Measurements from ENCODE around the gene PDZD8.
"Not testable (repeated sequence)": the region's sequence is repeated elsewhere in the genome, so short reads cannot be mapped to it uniquely, and the experiment has no call there.

Gene PDZD8

DNA sequence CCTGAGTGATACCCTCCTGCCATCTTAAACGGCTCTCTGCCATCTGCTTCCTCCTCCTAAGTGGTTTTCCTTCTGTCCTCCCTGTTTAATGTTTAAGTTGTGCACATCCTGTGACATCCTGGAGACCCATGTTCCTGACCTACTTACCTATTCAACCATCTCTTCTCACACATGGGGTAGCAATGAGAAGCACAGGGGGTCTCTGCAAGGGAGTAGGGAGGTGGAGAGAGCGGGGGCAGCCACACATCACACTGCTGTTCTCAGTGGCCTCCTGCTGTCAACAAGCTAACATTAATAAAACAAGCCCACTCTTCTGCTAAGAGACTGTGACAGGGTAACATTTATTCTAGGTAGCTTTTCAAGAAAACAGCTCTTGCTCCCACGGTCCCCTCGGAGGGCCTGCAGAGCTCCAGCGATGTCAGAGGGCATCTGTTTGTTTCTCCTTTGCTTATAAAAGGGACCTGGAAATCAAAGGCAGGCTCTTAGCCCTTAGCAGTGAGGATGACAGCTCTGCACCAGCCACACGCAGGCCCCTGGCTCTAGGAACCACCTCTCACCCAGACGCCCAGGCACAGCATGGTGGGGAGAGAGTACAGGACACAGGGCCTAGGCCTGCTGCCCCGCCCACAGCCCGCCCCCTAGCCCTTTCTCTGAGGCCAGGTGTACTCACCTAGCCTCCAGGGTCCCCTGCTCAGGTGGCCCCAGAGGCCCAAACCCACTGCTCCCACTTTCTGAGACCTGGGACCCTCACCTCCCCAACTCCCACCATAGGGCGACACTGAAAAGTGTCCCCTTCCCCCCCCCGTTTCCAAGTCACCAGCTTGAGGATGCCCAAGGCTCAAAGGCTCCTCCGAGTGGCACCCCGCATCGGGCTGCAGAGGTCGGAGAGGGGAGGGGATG lies 135.3 kb downstream of the PDZD8 start:
- DNase-seq (ENCODE audit: low spot score in 2 of 2) = no peak
- peaks cover 5% of the 10 kb centered on the region for H3K4me1 Mint-ChIP-seq
- peaks cover 19% of the 10 kb centered on the region for H3K27me3 Mint-ChIP-seq
- no peak for ATAC-seq (ENCODE audit: low read depth)
- no peak overlapping the region for H3K27ac Mint-ChIP-seq
- no peak overlapping the region for H3K4me3 Mint-ChIP-seq
- peaks cover 8% of the 10 kb centered on the region for H3K9me3 Mint-ChIP-seq
- no peaks in the 10 kb centered on the region for H3K36me3 Mint-ChIP-seq

DNA sequence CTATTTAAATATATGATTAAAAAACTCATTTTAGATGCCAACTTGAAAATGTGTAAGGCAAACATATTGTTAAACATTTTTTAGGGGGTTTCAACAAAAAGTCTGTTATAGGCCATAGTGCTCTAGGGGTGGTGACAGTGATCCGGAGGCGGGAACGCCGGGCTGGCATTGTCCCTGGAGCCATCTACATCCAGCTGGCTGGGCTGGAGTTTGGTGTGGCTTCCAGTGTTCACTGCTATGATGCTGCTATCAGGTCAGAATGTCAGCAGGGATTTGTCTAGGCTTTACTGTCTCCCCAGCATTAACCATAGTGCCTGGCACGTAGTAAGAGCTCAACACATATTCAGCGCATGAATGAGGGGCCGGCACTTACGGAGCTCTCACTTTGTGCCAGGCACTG lies 136.2 kb downstream of the PDZD8 start:
- peaks cover 5% of the 10 kb centered on the region for H3K4me1 Mint-ChIP-seq
- peaks cover 15% of the 10 kb centered on the region for H3K27me3 Mint-ChIP-seq
- no peaks in the 10 kb centered on the region for H3K36me3 Mint-ChIP-seq
- DNase-seq (ENCODE audit: low spot score in 2 of 2) (no peak), ATAC-seq (ENCODE audit: low read depth) (no peak)
- no peak overlapping the region for H3K27ac Mint-ChIP-seq
- no peak overlapping the region for H3K4me3 Mint-ChIP-seq
- H3K9me3 Mint-ChIP-seq = peaks cover 8% of the 10 kb centered on the region

DNA sequence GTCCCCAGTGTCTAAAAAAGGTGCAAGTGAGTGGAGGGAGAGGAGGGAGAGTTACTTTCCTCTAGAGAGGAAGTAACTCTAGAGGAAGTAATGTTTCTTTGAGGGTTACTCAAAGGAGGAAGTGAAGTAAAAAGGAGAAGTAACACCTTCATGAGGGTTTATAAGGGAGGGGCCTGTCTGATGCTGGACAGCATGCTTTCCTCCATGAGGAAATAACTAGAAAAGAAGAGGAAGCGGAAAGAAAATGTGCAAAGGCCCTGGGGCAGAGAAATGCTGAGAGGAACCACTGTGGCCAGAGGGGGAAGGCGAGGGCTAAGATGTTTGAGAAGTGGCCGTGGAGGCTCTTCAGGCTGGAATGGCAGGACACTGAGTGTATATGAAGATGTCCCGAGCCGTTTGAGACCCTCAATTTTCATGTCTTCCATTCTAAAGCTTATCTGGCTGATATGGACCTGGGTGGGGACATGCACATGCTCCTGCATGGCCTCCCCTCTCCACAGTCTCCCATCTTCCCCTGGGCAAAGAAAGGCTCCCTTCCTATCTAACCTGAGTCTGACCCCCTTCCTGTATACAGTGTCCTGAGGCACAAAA lies 137.7 kb downstream of the PDZD8 start:
- Mint-ChIP-seq H3K4me3 (no peak overlapping the region), H3K36me3 (no peaks in the 10 kb centered on the region), H3K27ac (no peak overlapping the region), H3K9me3 (peaks cover 8% of the 10 kb centered on the region), H3K27me3 (peaks cover 11% of the 10 kb centered on the region), H3K4me1 (peaks cover 5% of the 10 kb centered on the region)
- ATAC-seq (ENCODE audit: low read depth) = peak; percentile 89
- DNase-seq (ENCODE audit: low spot score in 2 of 2) = no peak

DNA sequence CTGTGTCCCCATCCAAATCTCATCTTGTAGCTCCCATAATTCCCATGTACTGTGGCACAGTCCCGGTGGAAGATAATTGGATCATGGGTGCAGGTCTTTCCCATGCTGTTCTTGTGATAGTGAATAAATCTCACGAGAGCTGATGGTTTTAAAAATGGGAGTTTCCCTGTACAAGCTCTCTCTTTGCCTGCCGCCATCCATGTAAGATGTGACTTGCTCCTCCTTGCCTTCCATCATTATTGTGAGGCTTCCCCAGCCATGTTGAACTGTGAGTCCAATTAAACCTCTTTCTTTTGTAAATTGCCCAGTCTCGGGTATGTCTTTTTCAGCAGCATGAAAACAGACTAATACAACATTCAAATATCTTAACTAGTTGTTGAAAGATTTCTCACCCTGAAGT lies 145.1 kb downstream of the PDZD8 start:
- H3K27me3 Mint-ChIP-seq = peaks cover 28% of the 10 kb centered on the region
- not testable (repeated sequence) for DNase-seq (ENCODE audit: low spot score in 2 of 2); ATAC-seq (ENCODE audit: low read depth)

GRCh38 chr10:117228210-117228609 lies 147.0 kb downstream of the PDZD8 start:
- H3K27me3 Mint-ChIP-seq = peaks cover 28% of the 10 kb centered on the region
- no peak overlapping the region for H3K27ac Mint-ChIP-seq
- no peaks in the 10 kb centered on the region for H3K4me1 Mint-ChIP-seq
- ATAC-seq (ENCODE audit: low read depth) = no peak
- DNase-seq (ENCODE audit: low spot score in 2 of 2) = no peak
- peaks cover 2% of the 10 kb centered on the region for H3K9me3 Mint-ChIP-seq
- H3K36me3 Mint-ChIP-seq = no peaks in the 10 kb centered on the region
- no peak overlapping the region for H3K4me3 Mint-ChIP-seq

More for the DNA sequence above, 145.1 kb downstream of the PDZD8 start:
- H3K4me1 Mint-ChIP-seq, H3K9me3 Mint-ChIP-seq, H3K4me3 Mint-ChIP-seq, H3K36me3 Mint-ChIP-seq, H3K27ac Mint-ChIP-seq: not testable (repeated sequence)
